Activated CD8-positive, alpha-beta memory T cell treated with anti-CD3 and anti-CD28 coated beads for 48 hours (primary cell): ENCODE results near the gene IRS2.

Experiments
- DNase-seq, 3 experiments: peaks; one replicate each; pipeline ENCODE4 v3.0.0-alpha.2; 2020; ENCODE audit warnings: low read depth in 2 of 3, low spot score in 2 of 3

IRS2 gene

DNA sequence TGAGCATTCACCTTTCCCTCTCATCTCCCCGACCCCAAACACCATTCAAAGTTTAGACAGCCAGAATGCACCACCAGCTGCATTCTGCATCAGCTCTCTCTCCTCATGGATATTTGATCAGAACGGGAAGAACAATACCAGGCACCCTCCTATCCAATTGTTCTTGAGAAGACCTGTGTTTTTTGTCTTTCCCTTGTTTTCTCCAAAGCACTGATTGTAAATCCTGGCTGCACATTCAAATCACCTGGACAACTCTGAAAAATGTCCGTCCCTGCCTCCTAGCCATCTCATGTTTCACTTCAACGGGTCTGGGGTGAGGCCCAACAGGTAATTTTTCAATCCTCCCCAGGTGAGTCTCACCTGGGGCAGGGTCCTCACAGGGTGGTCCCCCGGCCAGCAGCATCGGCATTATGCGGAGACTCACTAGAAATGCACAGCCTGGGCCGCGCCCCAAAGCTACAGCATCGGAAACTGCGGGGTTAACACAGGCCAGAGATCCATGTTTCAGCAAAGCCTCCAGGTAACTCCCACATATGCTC is 5.5 kb downstream of the IRS2 start:
- no peak for DNase-seq

GRCh38 chr13:109779876-109780510 is 6.4 kb downstream of the IRS2 start:
- no peak for DNase-seq

GRCh38 chr13:109779074-109779473 is 7.3 kb downstream of the IRS2 start:
- no peak for DNase-seq

- DNase-seq = no peak
Measured at GRCh38 chr13:109778102-109778542, 8.3 kb downstream of the IRS2 start.

DNA sequence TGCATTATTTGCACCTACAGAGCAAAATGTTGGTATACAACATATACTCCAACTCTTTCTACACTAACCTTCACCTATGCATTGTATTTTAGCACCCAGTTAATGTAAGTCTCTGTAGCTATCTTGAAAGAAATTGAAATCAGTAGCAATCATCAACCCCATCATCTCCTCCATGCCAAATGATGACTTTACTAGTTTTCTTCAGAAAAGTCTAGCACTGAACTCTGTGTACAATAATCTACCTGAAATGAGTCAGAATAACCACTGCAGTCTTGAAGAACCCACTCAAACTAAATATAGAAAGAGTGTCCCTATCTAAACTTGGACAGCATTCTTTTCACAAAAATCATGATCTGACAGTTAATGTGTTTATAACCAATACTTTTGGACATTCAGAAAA is 9.8 kb downstream of the IRS2 start:
- DNase-seq = no peak

DNA sequence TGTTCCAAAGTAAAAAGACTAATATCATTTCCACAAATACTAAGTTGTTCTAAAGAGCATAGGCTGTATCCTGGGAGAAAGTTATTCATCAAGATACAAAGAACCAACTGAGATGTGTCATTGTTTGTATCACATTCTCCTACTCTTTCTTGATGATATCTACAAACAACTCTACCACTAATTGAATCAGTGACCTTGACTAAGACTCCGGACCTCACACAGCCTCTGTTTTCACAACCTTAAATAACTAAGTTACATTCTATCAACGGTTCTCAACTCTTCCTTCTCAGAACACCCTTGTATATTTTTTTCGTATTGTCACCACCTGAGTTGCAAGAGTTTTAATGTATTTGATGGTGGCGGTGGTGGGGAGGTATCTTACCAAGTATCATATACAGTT is 12.6 kb downstream of the IRS2 start:
- DNase-seq = no peak

DNA sequence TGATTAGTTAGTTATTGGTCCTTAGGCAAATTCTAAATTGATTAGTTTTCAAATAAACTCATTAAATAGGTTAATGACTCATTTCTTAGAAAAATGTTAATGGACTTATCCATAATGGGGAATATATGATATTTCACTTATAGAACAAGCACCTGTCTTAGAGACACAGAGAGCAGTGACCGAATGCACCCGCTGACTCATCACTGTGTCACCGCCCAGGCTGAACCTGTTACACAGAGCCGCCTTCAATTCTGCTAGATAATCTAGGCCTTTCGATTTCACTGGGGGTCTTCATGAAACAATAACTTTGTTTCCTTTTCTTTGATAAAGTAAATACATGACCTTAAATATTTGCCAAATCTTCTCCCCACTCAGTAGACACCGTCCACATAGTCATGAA is 13.1 kb downstream of the IRS2 start:
- no peak for DNase-seq

- no peak for DNase-seq
Measured at GRCh38 chr13:109771926-109772325, 14.5 kb downstream of the IRS2 start.

GRCh38 chr13:109770436-109770835 is 15.9 kb downstream of the IRS2 start:
- DNase-seq = no peak

GRCh38 chr13:109769921-109770320 is 16.5 kb downstream of the IRS2 start:
- no peak for DNase-seq

- DNase-seq = no peak
Measured at GRCh38 chr13:109769275-109769674, 17.1 kb downstream of the IRS2 start.

GRCh38 chr13:109768616-109769015 is 17.8 kb downstream of the IRS2 start:
- DNase-seq = no peak

DNA sequence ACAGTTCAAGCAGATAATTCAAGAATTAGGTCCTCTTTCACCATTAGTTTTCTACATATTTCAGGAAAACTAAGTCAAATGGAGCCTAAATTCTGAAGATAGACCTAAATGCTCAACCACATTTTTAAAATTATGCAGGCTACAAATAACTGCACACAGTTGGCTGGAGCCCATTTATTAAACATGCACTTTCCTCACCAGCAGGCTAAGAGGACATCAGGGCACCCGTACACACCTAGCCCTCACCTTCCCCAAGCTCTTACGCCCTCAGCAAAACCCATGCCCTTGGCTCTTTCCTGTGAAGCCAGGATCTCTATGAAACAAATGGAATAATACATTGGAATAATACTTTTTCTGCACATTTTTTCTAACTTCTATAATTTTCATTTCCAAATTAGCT is 18.2 kb downstream of the IRS2 start:
- DNase-seq = no peak

- no peak for DNase-seq
Measured at GRCh38 chr13:109767023-109767422, 19.4 kb downstream of the IRS2 start.

GRCh38 chr13:109764470-109765291 is 21.7 kb downstream of the IRS2 start:
- DNase-seq = no peak

DNA sequence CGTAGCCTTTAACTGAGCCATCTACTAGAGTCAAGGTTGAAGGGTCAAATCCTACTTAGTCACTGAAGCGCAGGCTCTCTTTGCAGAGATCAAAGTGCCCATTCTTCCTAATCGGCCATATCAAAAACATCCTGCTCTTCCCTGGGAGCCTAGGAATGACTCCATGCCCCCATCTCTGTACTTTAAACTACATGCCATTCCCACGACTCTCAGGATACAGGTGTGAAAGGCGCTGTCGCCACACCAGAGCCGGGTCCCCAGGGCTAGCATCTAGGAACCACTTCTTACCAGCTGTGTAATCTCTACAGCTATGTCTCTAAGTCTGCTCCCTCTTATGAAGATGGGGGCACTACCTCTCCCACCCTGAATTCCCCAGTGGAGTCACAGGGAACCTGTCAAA is 22.3 kb downstream of the IRS2 start:
- DNase-seq = no peak

- no peak for DNase-seq
Measured at GRCh38 chr13:109762791-109763190, 23.6 kb downstream of the IRS2 start.

- DNase-seq = no peak
Measured at GRCh38 chr13:109761695-109762094, 24.7 kb downstream of the IRS2 start.

DNA sequence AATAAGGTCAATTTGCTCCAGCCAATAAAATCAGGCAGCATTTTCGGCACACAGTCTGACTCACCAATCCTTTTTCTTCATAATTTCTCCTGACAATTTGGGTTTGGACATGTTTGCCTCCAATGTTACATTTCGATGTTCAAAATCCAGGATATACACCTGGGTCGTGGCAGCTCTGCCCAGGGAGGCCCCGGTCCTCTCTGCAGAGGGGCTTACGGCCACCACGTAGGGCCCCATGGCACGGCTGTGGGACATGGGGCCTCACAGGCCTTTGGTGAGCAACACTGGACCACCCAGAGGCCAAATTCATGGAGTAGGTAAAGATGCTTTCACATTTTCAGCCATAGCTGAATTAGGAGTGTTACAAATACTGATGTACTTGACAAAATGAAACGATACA is 25.4 kb downstream of the IRS2 start:
- DNase-seq = no peak

DNA sequence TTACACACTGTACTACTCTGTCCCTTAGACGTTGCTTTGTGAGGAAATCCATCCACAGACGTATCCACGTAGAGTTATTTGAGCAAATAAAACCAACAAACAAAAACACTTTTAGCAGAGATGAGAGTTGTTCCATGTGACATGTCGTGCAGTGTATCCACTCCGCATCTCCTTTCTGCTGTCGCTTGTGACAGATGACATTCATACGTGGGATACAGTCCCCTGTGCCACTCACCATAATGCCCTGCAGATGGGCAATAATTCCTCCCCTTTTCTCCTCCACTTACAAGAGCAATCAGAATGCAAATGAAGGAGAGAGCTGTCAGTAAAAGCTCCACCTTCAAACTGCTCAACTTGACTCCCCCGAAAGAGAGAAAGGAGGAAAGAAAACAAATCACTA is 26.0 kb downstream of the IRS2 start:
- DNase-seq = no peak

DNA sequence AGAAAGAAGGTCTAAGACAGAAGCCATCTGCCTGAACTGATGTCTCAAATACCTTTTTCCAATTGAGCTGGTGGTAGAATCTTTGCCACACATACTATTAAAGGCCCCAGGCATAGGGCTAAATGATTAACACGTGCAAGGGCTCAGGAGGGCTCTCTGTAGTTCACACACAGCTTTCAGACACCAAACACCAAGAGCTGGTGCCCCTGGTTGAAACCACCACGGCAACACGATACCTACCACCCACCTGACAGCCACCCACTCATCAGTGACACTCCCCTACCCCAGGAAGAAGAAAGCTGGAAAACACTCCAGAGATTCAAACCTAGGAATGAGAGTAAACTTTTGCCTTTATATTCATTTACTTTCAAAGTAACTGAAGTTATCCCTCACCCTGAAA is 26.8 kb downstream of the IRS2 start:
- DNase-seq = no peak

DNA sequence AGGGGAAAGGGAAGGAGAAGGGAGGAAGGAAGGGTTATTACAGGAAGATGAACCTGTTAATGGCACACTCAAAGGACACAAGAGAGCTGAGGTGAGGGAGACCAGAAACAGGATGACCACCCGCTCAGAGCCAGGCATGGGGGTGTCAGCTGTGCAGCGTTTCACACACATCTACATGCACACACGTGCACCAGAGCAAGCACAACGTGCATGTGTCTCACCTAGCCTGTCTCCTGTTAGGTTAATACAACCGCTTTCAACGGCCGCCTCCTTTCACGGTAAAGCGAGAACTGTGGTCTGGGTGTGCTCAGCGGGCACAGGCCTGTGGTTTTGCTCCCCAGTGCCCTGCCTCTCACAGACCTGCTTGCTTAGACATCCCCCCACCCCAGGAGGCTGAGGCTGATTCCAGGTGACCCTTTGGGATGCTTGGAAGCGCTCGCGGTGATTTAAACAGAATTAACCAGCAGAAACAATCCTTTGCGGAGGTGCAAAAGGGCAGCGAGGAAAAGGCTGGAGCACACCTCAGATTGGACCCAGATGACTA is 27.4 kb downstream of the IRS2 start:
- DNase-seq = no peak
